ENCODE data around the gene ANXA11.

- no peak for TF ChIP-seq EP300 (IDR thresholded peaks at IDR 0.05; ENCODE audit: borderline replicate concordance)
- no peak for TF ChIP-seq CEBPB (IDR thresholded peaks at IDR 0.05)
- TF ChIP-seq MAX (IDR thresholded peaks at IDR 0.05) = no peak
- TF ChIP-seq NFIC (IDR thresholded peaks at IDR 0.05) = no peak
- no peak for TF ChIP-seq TAF1 (IDR thresholded peaks at IDR 0.05; ENCODE audit: low read depth)
- no peak for TF ChIP-seq YY1 (IDR thresholded peaks at IDR 0.05; ENCODE audit: low read depth)
Observed at GRCh38 chr10:80132299-80133139, 72.8 kb downstream of the ANXA11 start, which contains the start of gene PLAC9.

All from Ishikawa (cell line).